HFFc6 (cell line): ENCODE results near the gene PCDHGA10. TPM values are rescaled to one million over a fixed set of nuclear protein-coding genes. Genes with fewer than 3 reads are reported as not detected.
"Not testable (repeated sequence)": the region's sequence is repeated elsewhere in the genome, so short reads cannot be mapped to it uniquely, and the experiment has no call there.

Experiments
- DNase-seq: peaks from one replicate; pipeline ENCODE4 v3.0.0-alpha.2; 2018
- H3K27ac Mint-ChIP-seq: 2 replicates; pipeline ENCODE4 v1.8.0; 2020; ENCODE audit warnings: mild to moderate bottlenecking, mixed read lengths
- H3K27me3 Mint-ChIP-seq: 2 replicates; pipeline ENCODE4 v1.8.0; 2021; ENCODE audit warnings: mild to moderate bottlenecking, moderate library complexity, mixed read lengths; ENCODE audit not compliant: insufficient read depth
- H3K36me3 Mint-ChIP-seq: 2 replicates; pipeline ENCODE4 v1.8.0; 2021; ENCODE audit warnings: low read depth, mixed read lengths
- H3K4me1 Mint-ChIP-seq: 2 replicates; pipeline ENCODE4 v1.8.0; 2020; ENCODE audit warnings: low read depth, mixed read lengths
- H3K4me3 Mint-ChIP-seq: 2 replicates; pipeline ENCODE4 v1.8.0; 2020; ENCODE audit warnings: mild to moderate bottlenecking, moderate library complexity, mixed read lengths
- H3K9me3 Mint-ChIP-seq: 2 replicates; pipeline ENCODE4 v1.8.0; 2020; ENCODE audit warnings: mild to moderate bottlenecking, mixed read lengths
- CTCF ChIP-seq: fragments of 200-600 bp; sonication (generic); IDR thresholded peaks from 2 replicates; pipeline ENCODE4 v1.5.0; 2021; ENCODE audit warnings: antibody characterized with exemption, mild to moderate bottlenecking
- total RNA-seq, 6 experiments: library from RNA; stranded (reverse); fragmentation: NEBNext Ultra II Directional; extraction: Animal tissue kit (Norgen Biotek cat#: 25700); gene quantifications; 2 replicates in 1 of 6; 3 replicates in 5 of 6; pipeline ENCODE4 v1.2.3, GENCODE V29; 2021

Gene PCDHGA10
- total RNA-seq, 6 experiments from 2014 or later = 0.61 to 1.3 (median 0.78) TPM

GRCh38 chr5:141430332-141431113 lies 17.7 kb downstream of the PCDHGA10 start, which contains the start of gene PCDHGA12:
PCDHGA12 (plus strand) TSS chr5:141430507; CDS start chr5:141430760, 253 bp downstream.
- H3K4me3 Mint-ChIP-seq = peak within 1 kb of the TSS; percentile 81
- H3K27me3 Mint-ChIP-seq = peaks cover 5% of the 10 kb centered on the region
- H3K27ac Mint-ChIP-seq = peak within 1 kb of the TSS; percentile 76
- peaks cover 52% of the 10 kb centered on the region for H3K36me3 Mint-ChIP-seq
- H3K4me1 Mint-ChIP-seq = peaks cover 35% of the 10 kb centered on the region
- peaks cover 43% of the 10 kb centered on the region for H3K9me3 Mint-ChIP-seq
- peak; percentile 83 for TF ChIP-seq CTCF
- peak; percentile 88 for DNase-seq

- Mint-ChIP-seq H3K27ac (no peak overlapping the region), H3K4me3 (no peak overlapping the region; the same call in 1 of the 2 replicates), H3K9me3 (peaks cover 43% of the 10 kb centered on the region), H3K36me3 (peaks cover 46% of the 10 kb centered on the region), H3K4me1 (peaks cover 43% of the 10 kb centered on the region), H3K27me3 (peaks cover 5% of the 10 kb centered on the region)
- DNase-seq = no peak
- TF ChIP-seq CTCF = no peak
These were observed 18.5 kb downstream of the PCDHGA10 start for GRCh38 chr5:141431286-141431685.

GRCh38 chr5:141432308-141432707 lies 19.5 kb downstream of the PCDHGA10 start:
- peaks cover 38% of the 10 kb centered on the region for H3K36me3 Mint-ChIP-seq
- not testable (repeated sequence) for H3K27me3 Mint-ChIP-seq

GRCh38 chr5:141432726-141433125 lies 19.9 kb downstream of the PCDHGA10 start:
- H3K27ac Mint-ChIP-seq, H3K27me3 Mint-ChIP-seq, DNase-seq: not testable (repeated sequence)
- H3K4me1 Mint-ChIP-seq = peaks cover 57% of the 10 kb centered on the region
- peaks cover 33% of the 10 kb centered on the region for H3K9me3 Mint-ChIP-seq
- H3K4me3 Mint-ChIP-seq = peak overlapping the region; percentile 28; the same call in 1 of the 2 replicates
- H3K36me3 Mint-ChIP-seq = peaks cover 38% of the 10 kb centered on the region

More at GRCh38 chr5:141432308-141432707, 19.5 kb downstream of the PCDHGA10 start:
- Mint-ChIP-seq H3K9me3 (peaks cover 34% of the 10 kb centered on the region), H3K4me1 (peaks cover 53% of the 10 kb centered on the region)
- H3K4me3 Mint-ChIP-seq, H3K27ac Mint-ChIP-seq, DNase-seq: not testable (repeated sequence)

- peaks cover 64% of the 10 kb centered on the region for H3K4me1 Mint-ChIP-seq
- peaks cover 32% of the 10 kb centered on the region for H3K36me3 Mint-ChIP-seq
- DNase-seq = peak; percentile 45
These were observed 21.2 kb downstream of the PCDHGA10 start for GRCh38 chr5:141434006-141434405.

GRCh38 chr5:141437221-141437620 lies 24.4 kb downstream of the PCDHGA10 start:
- DNase-seq = peak; percentile 41

More at GRCh38 chr5:141434006-141434405, 21.2 kb downstream of the PCDHGA10 start:
- Mint-ChIP-seq H3K4me3 (peak overlapping the region; percentile 57), H3K9me3 (peaks cover 27% of the 10 kb centered on the region), H3K27me3 (peaks cover 5% of the 10 kb centered on the region), H3K27ac (peak overlapping the region; percentile 25; the same call in 1 of the 2 replicates)
- TF ChIP-seq CTCF = no peak

More at GRCh38 chr5:141437221-141437620, 24.4 kb downstream of the PCDHGA10 start:
- Mint-ChIP-seq H3K4me3 (peak overlapping the region; percentile 57), H3K27ac (peak overlapping the region; percentile 73), H3K9me3 (peaks cover 13% of the 10 kb centered on the region), H3K36me3 (peaks cover 34% of the 10 kb centered on the region), H3K27me3 (no peaks in the 10 kb centered on the region; the same call in 1 of the 2 replicates), H3K4me1 (peaks cover 62% of the 10 kb centered on the region)
- no peak for TF ChIP-seq CTCF
